Hepatocyte (in vitro differentiated cells): ENCODE results near the gene RACGAP1. TPM values are rescaled to one million over a fixed set of nuclear protein-coding genes. Genes with fewer than 3 reads are reported as not detected.

Source experiments
- DNase-seq: peaks from one replicate; pipeline ENCODE4 v3.0.0-alpha.2; 2016; ENCODE audit warnings: low spot score
- H2AFZ ChIP-seq: fragments of 200-600 bp; sonication (generic); 2 replicates; pipeline ENCODE4 v1.6.0; 2016; ENCODE audit warnings: antibody characterized with exemption, mild to moderate bottlenecking
- H3K27ac ChIP-seq: fragments of 200-600 bp; sonication (generic); 2 replicates; pipeline ENCODE4 v1.5.1; 2016; ENCODE audit warnings: mild to moderate bottlenecking
- H3K27me3 ChIP-seq: fragments of 200-600 bp; sonication (generic); 2 replicates; pipeline ENCODE4 v1.6.1; 2016
- H3K36me3 ChIP-seq: fragments of 200-600 bp; sonication (generic); replicated peaks from 2 replicates; pipeline ENCODE4 v1.5.1; 2016; ENCODE audit warnings: low read depth; ENCODE audit not compliant: insufficient read depth
- H3K4me1 ChIP-seq: fragments of 200-600 bp; sonication (generic); 2 replicates; pipeline ENCODE4 v1.5.1; 2016; ENCODE audit warnings: mild to moderate bottlenecking, moderate library complexity; ENCODE audit not compliant: insufficient read depth
- H3K4me2 ChIP-seq: fragments of 200-600 bp; sonication (generic); 2 replicates; pipeline ENCODE4 v1.6.0; 2016
- H3K4me3 ChIP-seq: fragments of 200-600 bp; sonication (generic); 2 replicates; pipeline ENCODE4 v1.5.1; 2016; ENCODE audit warnings: mild to moderate bottlenecking
- H3K79me2 ChIP-seq: fragments of 200-600 bp; sonication (generic); 2 replicates; pipeline ENCODE4 v1.6.0; 2017; ENCODE audit warnings: mild to moderate bottlenecking
- H3K9me2 ChIP-seq: fragments of 200-600 bp; sonication (generic); replicated peaks from 2 replicates; pipeline ENCODE4 v1.6.0; 2017; ENCODE audit warnings: mild to moderate bottlenecking; ENCODE audit not compliant: insufficient read depth
- H3K9me3 ChIP-seq: fragments of 200-600 bp; sonication (generic); 2 replicates; pipeline ENCODE4 v1.5.1; 2016; ENCODE audit warnings: low read depth, mild to moderate bottlenecking
- H4K20me1 ChIP-seq: fragments of 200-600 bp; sonication (generic); 2 replicates; pipeline ENCODE4 v1.6.0; 2016; ENCODE audit warnings: mild to moderate bottlenecking; ENCODE audit not compliant: insufficient read depth, poor library complexity, severe bottlenecking
- CTCF ChIP-seq: fragments of 200-600 bp; sonication (generic); IDR thresholded peaks from 2 replicates; pipeline ENCODE4 v1.5.1; 2016; ENCODE audit warnings: antibody characterized with exemption, mild to moderate bottlenecking; ENCODE audit not compliant: poor library complexity
- EZH2 ChIP-seq: fragments of 200-600 bp; sonication (generic); IDR thresholded peaks from 2 replicates; pipeline ENCODE4 v1.6.1; 2016; ENCODE audit warnings: antibody characterized with exemption, mild to moderate bottlenecking, borderline replicate concordance
- EZH2phosphoT487 ChIP-seq: fragments of 200-600 bp; sonication (generic); IDR thresholded peaks from one replicate; pipeline ENCODE4 v1.6.1; 2018; ENCODE audit warnings: antibody characterized with exemption, mild to moderate bottlenecking, low read depth, moderate library complexity; ENCODE audit not compliant: unreplicated experiment, severe bottlenecking
- WGBS: methylation state at CpG from one replicate; pipeline ENCODE4 v1.1.6; 2016; ENCODE audit warnings: low lambda C conversion rate; ENCODE audit errors: missing lambda C conversion rate; 5-methylcytosine and 5-hydroxymethylcytosine counted together
- polyA plus RNA-seq: library from polyadenylated mRNA; unstranded; fragments of >200 nt; fragmentation: Nextera tagmentation; extraction: Ambion mirVana; gene quantifications from 2 replicates; pipeline ENCODE4 v1.2.1, GENCODE V29; 2016
- total RNA-seq: library from RNA; depleted of rRNA; stranded (reverse); fragments of >200 nt; gene quantifications from 2 replicates; pipeline ENCODE4 v1.2.3, GENCODE V29; 2014

The RACGAP1 gene
- total and polyA plus RNA-seq, 2 experiments from 2014 or later, result 17.3 to 22.1 TPM

- 84% methylated on average over 5 of the region's 5 CpGs for WGBS
- no peak overlapping the region for H3K4me2 ChIP-seq
- H3K9me2 ChIP-seq, result no peaks in the 10 kb centered on the region
- no peak for DNase-seq
- H3K27me3 ChIP-seq, result no peaks in the 10 kb centered on the region
- H3K4me3 ChIP-seq, result no peak overlapping the region
- no peaks in the 10 kb centered on the region for H4K20me1 ChIP-seq
- H3K27ac ChIP-seq, result no peak overlapping the region
- H3K4me1 ChIP-seq, result peaks cover 11% of the 10 kb centered on the region
- TF ChIP-seq EZH2phosphoT487 (no peak), CTCF (no peak), EZH2 (no peak)
- no peak overlapping the region for H2AFZ ChIP-seq
- no peaks in the 10 kb centered on the region for H3K9me3 ChIP-seq
- H3K79me2 ChIP-seq, result no peaks in the 10 kb centered on the region
- no peaks in the 10 kb centered on the region for H3K36me3 ChIP-seq
These were observed 39.3 kb downstream of the RACGAP1 start for GRCh38 chr12:49985981-49986380.

- no peak overlapping the region for H3K4me3 ChIP-seq
- no peaks in the 10 kb centered on the region for H3K27me3 ChIP-seq
- no peaks in the 10 kb centered on the region for H3K79me2 ChIP-seq
- no peaks in the 10 kb centered on the region for H3K36me3 ChIP-seq
- no peak overlapping the region for H2AFZ ChIP-seq
- H3K9me3 ChIP-seq, result no peaks in the 10 kb centered on the region
- TF ChIP-seq EZH2phosphoT487 (no peak), EZH2 (no peak), CTCF (no peak)
- no peak for DNase-seq
- H4K20me1 ChIP-seq, result no peaks in the 10 kb centered on the region
- H3K4me2 ChIP-seq, result no peak overlapping the region
- no peaks in the 10 kb centered on the region for H3K9me2 ChIP-seq
- H3K4me1 ChIP-seq, result peaks cover 14% of the 10 kb centered on the region
- 71% methylated on average over 9 of the region's 9 CpGs for WGBS
- H3K27ac ChIP-seq, result peak overlapping the region; percentile 7
These were observed 40.6 kb downstream of the RACGAP1 start for GRCh38 chr12:49984476-49985359.

- TF ChIP-seq EZH2phosphoT487 (no peak), CTCF (no peak), EZH2 (no peak)
- Histone ChIP-seq H3K9me2 (no peaks in the 10 kb centered on the region), H3K79me2 (no peaks in the 10 kb centered on the region), H3K27me3 (no peaks in the 10 kb centered on the region), H4K20me1 (no peaks in the 10 kb centered on the region), H3K36me3 (no peaks in the 10 kb centered on the region), H3K9me3 (no peaks in the 10 kb centered on the region), H3K4me1 (peaks cover 14% of the 10 kb centered on the region), H2AFZ (no peak overlapping the region), H3K4me3 (no peak overlapping the region), H3K27ac (peak overlapping the region; percentile 45), H3K4me2 (peak overlapping the region; percentile 47)
- peak; percentile 78 for DNase-seq
- WGBS, result 14% methylated on average over 8 of the region's 8 CpGs
These were observed 41.4 kb downstream of the RACGAP1 start for GRCh38 chr12:49983892-49984291.
